Measurements from ENCODE around the gene ADAMTS17.
"Not testable (repeated sequence)": the region's sequence is repeated elsewhere in the genome, so short reads cannot be mapped to it uniquely, and the experiment has no call there.

ADAMTS17 gene

GRCh38 chr15:100098705-100099104 lies 243.1 kb downstream of the ADAMTS17 start:
- Histone ChIP-seq H3K4me1 (peaks cover 20% of the 10 kb centered on the region), H3K4me3 (no peak overlapping the region), H4K20me1 (no peaks in the 10 kb centered on the region), H3K36me3 (no peaks in the 10 kb centered on the region), H3K4me2 (no peak overlapping the region), H3K27me3 (no peaks in the 10 kb centered on the region), H3K9me3 (no peaks in the 10 kb centered on the region), H3K9ac (no peak overlapping the region), H3K27ac (no peak overlapping the region)
- TF ChIP-seq Cebpa-rat (IDR thresholded peaks at IDR 0.05), result no peak

GRCh38 chr15:100097342-100098127 lies 244.2 kb downstream of the ADAMTS17 start:
- Histone ChIP-seq H3K9ac (no peak overlapping the region), H3K36me3 (no peaks in the 10 kb centered on the region), H3K4me2 (no peak overlapping the region; the same call in 1 of the 2 replicates), H3K27me3 (no peaks in the 10 kb centered on the region), H3K4me3 (no peak overlapping the region), H4K20me1 (no peaks in the 10 kb centered on the region), H3K9me3 (no peaks in the 10 kb centered on the region), H3K27ac (no peak overlapping the region), H3K4me1 (peaks cover 20% of the 10 kb centered on the region)
- TF ChIP-seq Cebpa-rat (IDR thresholded peaks at IDR 0.05), result no peak

GRCh38 chr15:100096700-100097099 lies 245.1 kb downstream of the ADAMTS17 start:
- peaks cover 20% of the 10 kb centered on the region for H3K4me1 ChIP-seq
- no peak overlapping the region for H3K9ac ChIP-seq
- H3K27me3 ChIP-seq, result no peaks in the 10 kb centered on the region
- no peaks in the 10 kb centered on the region for H4K20me1 ChIP-seq
- H3K4me3 ChIP-seq, result no peak overlapping the region
- peak overlapping the region; percentile 12; the same call in 1 of the 2 replicates for H3K4me2 ChIP-seq
- no peak for TF ChIP-seq Cebpa-rat (IDR thresholded peaks at IDR 0.05)
- no peak overlapping the region for H3K27ac ChIP-seq
- H3K9me3 ChIP-seq, result no peaks in the 10 kb centered on the region
- no peaks in the 10 kb centered on the region for H3K36me3 ChIP-seq

GRCh38 chr15:100096248-100096600 lies 245.6 kb downstream of the ADAMTS17 start:
- Histone ChIP-seq H3K27ac (no peak overlapping the region), H4K20me1 (no peaks in the 10 kb centered on the region), H3K27me3 (no peaks in the 10 kb centered on the region), H3K4me2 (no peak overlapping the region; the same call in 1 of the 2 replicates), H3K4me3 (no peak overlapping the region), H3K36me3 (no peaks in the 10 kb centered on the region), H3K4me1 (peaks cover 20% of the 10 kb centered on the region), H3K9ac (no peak overlapping the region), H3K9me3 (no peaks in the 10 kb centered on the region)
- no peak for TF ChIP-seq Cebpa-rat (IDR thresholded peaks at IDR 0.05)

- 0 out of 2 replicates have a peak overlapping the region, but pooled peaks have one; percentile 32 for H3K27ac ChIP-seq
- no peaks in the 10 kb centered on the region for H3K27me3 ChIP-seq
- H3K9me3 ChIP-seq, result no peaks in the 10 kb centered on the region
- H3K9ac ChIP-seq, result no peak overlapping the region
- no peak for TF ChIP-seq Cebpa-rat (IDR thresholded peaks at IDR 0.05)
- H3K4me1 ChIP-seq, result peaks cover 20% of the 10 kb centered on the region
- peak overlapping the region; percentile 34; the same call in 1 of the 2 replicates for H3K4me2 ChIP-seq
- no peak overlapping the region for H3K4me3 ChIP-seq
- no peaks in the 10 kb centered on the region for H3K36me3 ChIP-seq
- no peaks in the 10 kb centered on the region for H4K20me1 ChIP-seq
Measured at GRCh38 chr15:100095541-100096247, 246.1 kb downstream of the ADAMTS17 start.

- Histone ChIP-seq H3K4me3 (no peak overlapping the region), H3K9ac (no peak overlapping the region), H4K20me1 (no peaks in the 10 kb centered on the region), H3K27me3 (no peaks in the 10 kb centered on the region), H3K4me1 (peaks cover 20% of the 10 kb centered on the region), H3K9me3 (no peaks in the 10 kb centered on the region), H3K4me2 (no peak overlapping the region), H3K36me3 (no peaks in the 10 kb centered on the region), H3K27ac (no peak overlapping the region)
- TF ChIP-seq Cebpa-rat (IDR thresholded peaks at IDR 0.05), result no peak
Measured at GRCh38 chr15:100094127-100094510, 247.7 kb downstream of the ADAMTS17 start.

- Histone ChIP-seq H3K4me1 (peaks cover 20% of the 10 kb centered on the region), H3K4me2 (no peak overlapping the region), H3K27ac (no peak overlapping the region), H4K20me1 (no peaks in the 10 kb centered on the region), H3K9ac (no peak overlapping the region), H3K9me3 (no peaks in the 10 kb centered on the region), H3K36me3 (no peaks in the 10 kb centered on the region), H3K27me3 (no peaks in the 10 kb centered on the region), H3K4me3 (no peak overlapping the region)
- no peak for TF ChIP-seq Cebpa-rat (IDR thresholded peaks at IDR 0.05)
Measured at GRCh38 chr15:100093211-100094126, 248.3 kb downstream of the ADAMTS17 start.

GRCh38 chr15:100092034-100092433 lies 249.7 kb downstream of the ADAMTS17 start:
- no peak overlapping the region for H3K4me3 ChIP-seq
- H3K27ac ChIP-seq, result no peak overlapping the region
- no peaks in the 10 kb centered on the region for H4K20me1 ChIP-seq
- no peak overlapping the region for H3K4me2 ChIP-seq
- H3K36me3 ChIP-seq, result no peaks in the 10 kb centered on the region
- no peak overlapping the region for H3K9ac ChIP-seq
- no peak for TF ChIP-seq Cebpa-rat (IDR thresholded peaks at IDR 0.05)
- H3K9me3 ChIP-seq, result no peaks in the 10 kb centered on the region
- no peaks in the 10 kb centered on the region for H3K27me3 ChIP-seq
- H3K4me1 ChIP-seq, result peaks cover 14% of the 10 kb centered on the region

GRCh38 chr15:100090411-100090810 lies 251.4 kb downstream of the ADAMTS17 start:
- H3K9ac ChIP-seq, result no peak overlapping the region
- no peaks in the 10 kb centered on the region for H3K36me3 ChIP-seq
- no peak overlapping the region for H3K4me3 ChIP-seq
- H3K9me3 ChIP-seq, result no peaks in the 10 kb centered on the region
- H3K4me2 ChIP-seq, result no peak overlapping the region
- no peak overlapping the region for H3K27ac ChIP-seq
- peaks cover 8% of the 10 kb centered on the region for H3K4me1 ChIP-seq
- no peaks in the 10 kb centered on the region for H4K20me1 ChIP-seq
- H3K27me3 ChIP-seq, result no peaks in the 10 kb centered on the region
- TF ChIP-seq Cebpa-rat (IDR thresholded peaks at IDR 0.05), result no peak

- H3K9me3 ChIP-seq, H3K27ac ChIP-seq, H4K20me1 ChIP-seq, H3K9ac ChIP-seq, H3K27me3 ChIP-seq, H3K36me3 ChIP-seq, H3K4me3 ChIP-seq: not testable (repeated sequence)
- H3K4me1 ChIP-seq, result peaks cover 18% of the 10 kb centered on the region
- peak overlapping the region; percentile 42; the same call in 1 of the 2 replicates for H3K4me2 ChIP-seq
Measured at GRCh38 chr15:100084042-100084821, 257.5 kb downstream of the ADAMTS17 start.

Measured in BLaER1 (cell line).